HG03520 (cell line): ENCODE results near the gene VASH2.
"Not testable (repeated sequence)": the region's sequence is repeated elsewhere in the genome, so short reads cannot be mapped to it uniquely, and the experiment has no call there.

Experiments
- ATAC-seq: cut with Tn5 transposase; IDR thresholded peaks from one replicate; pipeline ENCODE4 v1.9.1; 2021; ENCODE audit warnings: mild to moderate bottlenecking, moderate library complexity; ENCODE audit not compliant: unreplicated experiment

VASH2 gene

GRCh38 chr1:212954514-212954913 is 4.2 kb downstream of the VASH2 start:
- no peak for ATAC-seq

- ATAC-seq, result no peak
These were observed 4.8 kb downstream of the VASH2 start for GRCh38 chr1:212955098-212955497.

GRCh38 chr1:212955961-212956620 is 5.8 kb downstream of the VASH2 start:
- ATAC-seq, result no peak

GRCh38 chr1:212957546-212957945 is 7.2 kb downstream of the VASH2 start:
- ATAC-seq, result no peak

- ATAC-seq, result no peak
These were observed 7.8 kb downstream of the VASH2 start for GRCh38 chr1:212958175-212958574.

- peak; percentile 71 for ATAC-seq
These were observed 9.2 kb downstream of the VASH2 start for GRCh38 chr1:212959266-212960220.

GRCh38 chr1:212960932-212961331 is 10.6 kb downstream of the VASH2 start:
- no peak for ATAC-seq

- no peak for ATAC-seq
These were observed 12.2 kb downstream of the VASH2 start for GRCh38 chr1:212962509-212962908.

- no peak for ATAC-seq
These were observed 13.8 kb downstream of the VASH2 start for GRCh38 chr1:212964102-212964501.

GRCh38 chr1:212964993-212965392 is 14.7 kb downstream of the VASH2 start:
- ATAC-seq, result not testable (repeated sequence)

- ATAC-seq, result no peak
These were observed 16.3 kb downstream of the VASH2 start for GRCh38 chr1:212966616-212967015.

GRCh38 chr1:212967801-212968200 is 17.5 kb downstream of the VASH2 start:
- ATAC-seq, result no peak

- ATAC-seq, result no peak
These were observed 18.1 kb downstream of the VASH2 start for GRCh38 chr1:212968368-212968863.

- ATAC-seq, result no peak
These were observed 19.7 kb downstream of the VASH2 start for GRCh38 chr1:212970085-212970484.

GRCh38 chr1:212971312-212971711 is 21.0 kb downstream of the VASH2 start:
- no peak for ATAC-seq

- ATAC-seq, result no peak
These were observed 23.1 kb downstream of the VASH2 start for GRCh38 chr1:212973426-212973825.

- ATAC-seq, result no peak
These were observed 23.6 kb downstream of the VASH2 start for GRCh38 chr1:212973899-212974298.

- no peak for ATAC-seq
These were observed 24.4 kb downstream of the VASH2 start for GRCh38 chr1:212974711-212975110.

- no peak for ATAC-seq
These were observed 25.0 kb downstream of the VASH2 start for GRCh38 chr1:212975111-212975918.

- ATAC-seq, result no peak
These were observed 26.2 kb downstream of the VASH2 start for GRCh38 chr1:212976586-212976985.
